Measurements from ENCODE around the gene TBC1D9. TPM values are rescaled to one million over a fixed set of nuclear protein-coding genes. Genes with fewer than 3 reads are reported as not detected.
"Not testable (repeated sequence)": the region's sequence is repeated elsewhere in the genome, so short reads cannot be mapped to it uniquely, and the experiment has no call there.

TBC1D9 gene
- total RNA-seq, 2 donors from 2014 or later: 13.9 to 16.9 TPM

DNA sequence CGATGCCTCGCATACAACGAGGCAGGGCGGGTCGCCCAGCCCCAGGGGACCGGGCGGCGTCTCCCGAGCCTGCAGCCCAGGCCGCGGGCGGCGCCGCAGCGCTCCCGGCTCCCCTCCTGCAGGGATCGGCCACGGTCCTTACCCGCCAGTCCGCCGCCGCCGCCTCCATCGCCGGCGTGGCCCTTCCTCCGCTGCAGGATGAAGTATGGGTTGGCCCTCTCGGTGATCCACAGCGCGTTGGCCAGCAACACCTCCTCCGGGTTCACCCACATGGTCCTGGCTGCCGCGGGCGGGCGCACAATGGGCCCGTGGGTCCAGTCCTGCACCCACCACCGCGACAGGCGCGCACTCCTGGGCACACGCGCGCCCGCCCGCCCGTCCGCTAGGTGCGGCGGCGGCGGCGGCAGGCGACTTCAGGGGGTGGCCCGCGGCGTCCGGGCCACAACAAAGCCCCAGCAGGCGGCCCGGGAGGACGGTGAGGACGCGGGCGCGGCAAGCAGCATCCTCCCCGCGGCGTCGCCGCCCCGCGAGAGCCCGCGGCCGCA, 339 bp downstream of the TBC1D9 start:
- intact Hi-C loops (cut with DNase I): no loop called here
- peak; percentile 82 for DNase-seq (ENCODE audit: low spot score)

DNA sequence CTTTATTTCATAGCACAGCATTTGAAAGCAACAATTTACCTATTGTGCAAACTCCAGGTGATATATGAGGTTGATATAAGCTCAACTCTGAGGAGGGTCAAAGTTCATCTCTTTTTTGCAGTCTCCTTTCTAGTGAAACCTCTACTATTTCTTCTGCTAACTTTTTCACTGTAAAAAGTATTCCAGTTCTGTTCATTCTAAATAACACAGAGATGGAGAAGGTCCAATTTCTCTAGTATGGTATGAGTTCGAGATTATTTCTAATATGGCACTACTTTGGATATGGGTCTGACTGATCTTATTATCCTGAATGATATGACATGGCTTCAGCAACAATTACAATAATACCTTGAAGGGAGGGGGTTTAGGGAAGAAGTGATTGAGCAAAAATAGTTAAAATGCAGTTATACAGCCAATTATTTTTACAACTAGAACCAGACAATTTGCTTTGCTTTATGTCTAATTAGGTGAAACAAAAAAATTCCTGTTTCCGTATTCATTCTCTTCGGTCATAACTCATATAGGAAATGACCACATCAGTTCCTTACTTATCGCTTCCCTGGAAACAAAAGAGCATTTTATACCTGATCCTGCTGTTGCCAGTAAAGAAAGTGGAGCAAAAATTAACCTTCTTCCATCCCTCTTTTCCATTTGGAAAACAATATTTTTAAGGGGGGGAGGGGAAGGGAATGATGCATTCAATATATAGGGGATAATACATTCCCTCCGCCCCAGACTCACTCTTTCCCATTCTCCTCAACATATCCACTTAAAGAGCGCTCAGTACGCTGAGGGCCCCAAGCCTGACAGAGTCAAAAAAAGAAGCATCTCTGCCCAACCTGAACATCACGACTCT, 1.0 kb downstream of the TBC1D9 start:
- intact Hi-C loops (cut with DNase I): no loop called here
- no peak for DNase-seq (ENCODE audit: low spot score)

DNA sequence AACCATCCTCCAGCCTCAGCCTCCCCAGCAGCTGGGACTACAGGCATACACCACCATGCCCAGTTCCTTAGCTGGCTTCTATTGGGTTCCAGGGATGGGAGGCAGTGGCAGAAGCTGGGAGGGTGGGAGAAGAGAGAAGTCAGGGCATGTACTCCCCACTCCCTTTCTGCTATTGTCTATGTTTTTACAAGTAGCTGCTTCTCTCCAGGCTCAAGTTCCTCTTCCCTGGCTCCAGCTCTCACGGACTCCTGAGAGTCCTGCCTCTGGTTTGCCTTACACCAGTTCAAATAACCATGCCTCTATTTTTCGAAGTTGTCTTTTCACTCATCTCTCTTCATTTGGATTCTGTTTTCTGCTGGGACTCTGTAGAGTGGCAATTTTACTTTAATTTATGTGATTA, 2.9 kb downstream of the TBC1D9 start:
- intact Hi-C loops (cut with DNase I): no loop called here
- DNase-seq (ENCODE audit: low spot score): no peak

DNA sequence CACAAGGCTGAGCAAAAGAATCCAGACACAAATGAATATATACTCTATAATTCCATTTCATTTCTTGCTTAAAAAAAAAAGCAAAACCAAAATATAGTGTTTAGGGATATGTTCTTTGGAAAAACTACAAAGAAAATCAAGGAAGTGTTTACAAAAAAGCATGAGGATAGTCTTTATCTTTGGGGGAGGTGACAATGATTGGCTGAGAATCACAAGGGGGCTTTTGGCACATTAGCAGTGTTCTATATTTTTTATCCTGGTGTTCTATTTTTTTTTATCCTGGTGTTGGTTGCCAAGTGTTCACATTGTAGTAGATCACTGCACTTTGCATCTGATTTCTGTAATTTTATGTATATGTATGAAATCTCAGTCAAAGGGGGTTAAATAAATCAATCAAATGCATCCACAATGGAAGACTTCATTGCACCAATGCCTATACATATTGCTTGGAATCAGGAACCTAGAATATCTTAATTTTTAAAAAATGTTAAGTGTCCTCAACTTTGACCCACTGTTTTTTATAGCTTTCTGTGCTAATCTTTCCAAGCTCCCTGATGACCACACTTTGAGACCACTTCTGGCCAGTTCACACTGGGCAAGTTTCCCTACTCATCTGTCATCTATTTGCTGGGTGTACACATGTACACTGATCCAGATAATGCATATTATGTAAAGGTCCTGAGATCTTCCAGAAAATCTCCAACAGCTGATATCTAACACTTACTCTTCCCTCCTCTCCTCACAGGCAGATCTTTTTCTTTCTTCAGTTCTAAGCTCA, 3.7 kb downstream of the TBC1D9 start:
- intact Hi-C loops (cut with DNase I): no loop called here
- no peak for DNase-seq (ENCODE audit: low spot score)

DNA sequence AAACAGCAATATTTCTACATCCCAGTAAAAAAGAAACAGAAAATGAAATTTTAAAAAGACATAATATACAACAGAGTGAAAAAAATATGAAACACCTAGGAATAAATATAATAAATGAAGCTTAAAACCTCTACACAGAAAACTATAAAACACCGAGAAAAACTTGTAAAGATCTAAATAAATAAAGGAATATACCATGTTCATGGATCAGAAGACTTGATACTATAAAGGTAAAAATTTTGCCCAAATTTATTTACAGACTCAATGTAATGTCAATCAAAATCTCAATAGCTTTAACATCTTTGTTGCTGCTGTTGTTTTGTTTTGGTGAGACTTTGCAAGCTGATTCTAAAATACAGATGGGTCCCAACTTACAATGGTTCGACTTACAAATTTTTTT, 5.7 kb downstream of the TBC1D9 start:
- DNase-seq (ENCODE audit: low spot score): no peak
- intact Hi-C loops (cut with DNase I): no loop called here

DNA sequence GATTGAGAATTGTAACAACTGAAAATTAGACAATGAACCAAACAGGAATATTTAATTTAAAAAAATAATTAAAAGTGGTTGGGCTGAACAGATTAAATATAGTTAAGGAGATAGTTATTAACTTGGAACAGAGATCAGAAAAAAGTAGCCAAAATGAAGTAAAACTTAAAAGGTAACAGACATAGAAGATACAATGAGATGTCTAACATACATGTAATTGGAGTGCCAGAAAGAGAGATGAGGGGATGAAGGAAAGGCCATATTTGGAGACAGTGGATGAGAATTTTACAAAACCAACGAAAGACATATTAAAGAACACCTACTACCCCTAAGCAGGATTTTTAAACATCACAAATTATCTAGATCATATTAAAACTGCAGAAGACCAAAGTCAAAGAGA, 8.0 kb downstream of the TBC1D9 start:
- no peak for DNase-seq (ENCODE audit: low spot score)
- intact Hi-C loops (cut with DNase I): no loop called here

DNA sequence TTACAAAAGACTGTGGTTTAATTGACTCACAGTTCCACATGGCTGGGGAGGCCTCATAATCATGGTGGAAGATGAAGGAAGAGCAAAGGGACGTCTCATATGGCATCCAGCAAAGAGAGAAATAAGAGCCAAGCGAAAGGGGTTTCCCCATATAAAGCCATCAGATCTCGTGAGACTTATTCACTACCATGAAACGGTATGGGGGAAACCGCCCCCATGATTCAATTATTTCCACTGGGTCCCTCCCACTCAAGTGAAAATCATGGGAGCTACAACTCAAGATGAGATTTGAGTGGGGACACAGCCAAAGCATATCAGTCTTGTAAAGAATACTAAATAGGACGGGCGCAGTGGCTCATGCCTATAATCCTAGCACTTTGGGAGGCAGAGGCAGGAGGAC, 9.6 kb downstream of the TBC1D9 start:
- DNase-seq (ENCODE audit: low spot score); intact Hi-C loops (cut with DNase I): not testable (repeated sequence)

DNA sequence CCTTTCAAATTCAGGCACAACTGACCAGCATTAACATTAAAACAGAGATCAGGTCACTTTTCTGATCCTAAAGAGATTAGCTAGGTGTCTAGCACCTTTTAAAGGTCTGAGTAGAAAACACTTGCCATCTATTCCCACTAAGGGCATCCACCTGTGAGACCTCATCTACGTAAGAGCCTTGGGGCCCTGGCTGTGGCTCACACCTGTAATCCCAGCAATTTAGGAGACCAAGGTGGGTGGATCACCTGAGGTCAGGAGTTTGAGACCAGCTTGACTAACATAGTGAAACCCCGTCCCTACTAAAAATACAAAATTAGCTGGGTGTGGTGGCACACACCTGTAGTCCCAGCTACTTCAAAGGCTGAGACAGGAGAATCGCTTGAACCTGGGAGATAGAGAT, 11.8 kb downstream of the TBC1D9 start:
- intact Hi-C loops (cut with DNase I): no loop called here
- no peak for DNase-seq (ENCODE audit: low spot score)

DNA sequence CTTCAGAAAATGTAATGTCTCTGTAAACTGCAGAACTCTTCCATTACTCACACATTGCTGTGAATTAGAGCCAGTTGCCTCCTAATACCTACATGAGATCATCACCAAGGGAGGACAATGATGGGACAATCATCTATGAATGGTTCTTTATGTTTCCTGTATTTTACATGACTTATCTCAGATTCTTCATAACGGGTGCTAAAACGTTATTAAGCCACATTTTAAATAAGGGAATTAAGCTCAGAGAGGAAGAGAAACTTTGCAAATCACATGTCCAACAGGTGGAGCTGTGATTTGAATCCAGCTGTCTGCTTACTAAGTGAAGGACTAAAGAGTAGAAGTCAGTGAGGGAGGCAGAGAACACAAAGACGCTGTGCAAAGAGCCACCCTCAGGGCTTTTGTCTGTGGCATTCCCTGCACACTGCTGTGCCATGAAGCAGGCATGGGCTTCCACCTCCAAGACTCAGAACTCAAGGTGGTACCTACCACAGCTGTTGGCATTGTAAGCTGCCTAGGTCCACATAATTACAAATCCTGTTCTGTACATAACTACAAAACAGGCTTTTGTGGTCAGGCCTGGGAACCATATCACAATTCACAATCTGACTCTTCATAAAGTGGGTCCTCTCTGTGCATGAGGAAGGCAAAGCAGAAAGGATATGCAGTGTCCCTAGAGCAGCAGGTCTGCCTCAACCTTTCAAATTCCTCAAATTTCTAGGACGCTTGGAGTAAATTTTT, 12.8 kb downstream of the TBC1D9 start:
- intact Hi-C loops (cut with DNase I): no loop called here
- DNase-seq (ENCODE audit: low spot score): no peak

DNA sequence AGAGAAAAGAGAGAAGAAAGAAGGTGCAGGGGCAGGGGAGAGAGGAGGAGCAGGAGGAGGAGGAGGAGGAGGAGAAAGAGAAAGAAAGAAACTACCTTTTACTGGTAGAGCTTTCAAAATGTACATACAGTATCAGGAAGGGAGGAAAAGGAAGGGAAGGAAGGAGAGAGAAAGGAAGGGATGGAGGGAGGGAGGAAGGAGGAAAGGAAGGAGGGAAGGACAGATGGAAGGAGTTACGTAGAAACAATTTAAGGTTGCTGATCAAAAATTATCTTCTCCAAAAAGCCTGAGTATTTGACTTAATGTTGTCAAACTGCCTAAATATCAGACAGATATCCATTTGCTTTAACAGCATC, 13.4 kb downstream of the TBC1D9 start:
- intact Hi-C loops (cut with DNase I): no loop called here
- no peak for DNase-seq (ENCODE audit: low spot score)

DNA sequence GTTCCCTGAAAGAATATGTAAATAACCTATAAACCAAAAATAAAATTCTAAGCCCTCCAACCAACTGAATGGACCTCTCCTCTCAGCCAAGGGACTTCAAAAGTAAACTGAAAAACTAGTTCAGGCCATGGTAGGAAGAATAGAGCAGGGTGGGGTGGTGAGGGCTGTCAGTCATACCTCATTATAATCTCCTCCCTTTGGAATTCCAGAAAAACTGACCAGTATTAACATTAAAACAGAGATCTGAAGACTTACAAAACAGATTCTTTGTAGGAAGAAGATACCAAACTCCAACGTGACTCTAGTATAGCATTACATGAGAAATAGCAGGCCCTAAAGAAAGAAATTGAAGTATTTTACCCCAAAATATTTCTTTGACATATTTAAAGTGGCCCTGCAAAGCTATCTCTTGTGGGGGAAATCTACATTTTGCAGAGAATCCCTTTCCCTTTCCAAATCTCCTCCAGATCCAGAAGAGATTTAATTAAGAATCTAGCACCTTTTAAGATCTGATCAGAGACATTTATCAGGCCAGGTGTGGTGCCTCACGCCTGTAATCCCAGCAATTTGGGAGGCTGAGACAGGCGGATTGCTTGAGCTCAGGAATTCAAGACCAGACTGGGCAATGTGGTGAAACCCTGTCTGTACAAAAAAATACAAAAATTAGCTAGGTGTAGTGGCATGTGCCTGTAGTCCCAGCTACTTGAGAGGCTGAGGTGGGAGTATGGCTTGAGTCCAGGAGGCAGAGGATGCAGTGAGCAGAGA, 15.1 kb downstream of the TBC1D9 start:
- intact Hi-C loops (cut with DNase I): no loop called here
- no peak for DNase-seq (ENCODE audit: low spot score)

DNA sequence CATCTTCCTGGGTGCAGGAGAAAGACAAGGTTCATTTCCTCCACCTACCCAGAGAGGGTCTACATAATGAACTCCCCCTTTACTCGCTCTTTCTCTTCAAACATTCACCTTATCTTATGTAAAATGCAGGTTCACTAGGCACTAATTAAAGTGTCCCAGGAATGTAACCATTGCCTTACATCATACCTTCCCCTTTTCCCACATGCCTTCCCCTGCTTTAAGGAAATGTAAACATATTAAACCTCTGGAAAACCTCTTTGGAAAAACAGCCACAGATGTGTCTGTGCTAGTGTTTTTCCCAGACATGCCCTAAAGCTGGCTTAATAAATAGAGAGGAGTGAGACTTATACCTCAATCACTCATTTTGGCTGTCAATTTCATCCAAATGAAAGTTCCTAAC, 15.8 kb downstream of the TBC1D9 start:
- intact Hi-C loops (cut with DNase I): no loop called here
- no peak for DNase-seq (ENCODE audit: low spot score)

DNA sequence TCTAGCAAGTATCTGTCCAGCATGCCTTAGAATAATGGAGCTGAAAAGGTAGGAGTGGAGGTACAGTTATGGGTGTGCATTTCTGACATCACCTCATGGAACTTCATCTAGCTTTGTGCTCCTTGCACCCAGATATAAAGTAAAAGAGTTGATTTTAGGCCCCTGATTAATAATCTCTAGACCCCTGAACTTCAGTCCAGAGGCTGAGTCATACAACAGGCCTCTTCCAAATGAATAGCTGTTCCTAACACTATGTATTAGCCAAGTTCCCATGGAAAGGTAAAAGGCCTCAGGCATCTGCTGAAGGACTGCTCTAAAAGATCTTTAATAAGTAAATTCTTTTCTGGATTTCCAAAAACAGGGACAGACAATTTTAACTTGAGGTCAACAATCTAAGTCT, 16.2 kb downstream of the TBC1D9 start:
- intact Hi-C loops (cut with DNase I): no loop called here
- no peak for DNase-seq (ENCODE audit: low spot score)

DNA sequence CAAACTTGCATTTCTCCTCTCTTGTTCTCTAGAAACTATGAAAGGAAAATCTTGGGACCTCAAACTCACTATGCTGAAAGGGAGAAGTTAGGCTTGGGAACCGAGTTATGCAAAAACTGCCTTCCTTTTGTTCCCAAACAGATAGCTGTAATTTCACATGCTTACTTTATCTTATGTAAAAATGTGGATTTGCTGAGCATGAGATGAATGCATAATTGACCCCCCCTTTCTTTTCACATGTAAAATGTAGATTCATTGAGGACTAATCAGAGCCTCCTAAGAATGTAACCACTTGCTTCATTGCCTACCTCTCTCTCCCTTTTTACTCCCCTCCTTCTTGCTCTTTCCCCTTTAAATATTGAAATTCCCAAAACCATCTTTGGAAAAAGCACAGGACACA, 18.0 kb downstream of the TBC1D9 start:
- no peak for DNase-seq (ENCODE audit: low spot score)
- intact Hi-C loops (cut with DNase I): no loop called here

DNA sequence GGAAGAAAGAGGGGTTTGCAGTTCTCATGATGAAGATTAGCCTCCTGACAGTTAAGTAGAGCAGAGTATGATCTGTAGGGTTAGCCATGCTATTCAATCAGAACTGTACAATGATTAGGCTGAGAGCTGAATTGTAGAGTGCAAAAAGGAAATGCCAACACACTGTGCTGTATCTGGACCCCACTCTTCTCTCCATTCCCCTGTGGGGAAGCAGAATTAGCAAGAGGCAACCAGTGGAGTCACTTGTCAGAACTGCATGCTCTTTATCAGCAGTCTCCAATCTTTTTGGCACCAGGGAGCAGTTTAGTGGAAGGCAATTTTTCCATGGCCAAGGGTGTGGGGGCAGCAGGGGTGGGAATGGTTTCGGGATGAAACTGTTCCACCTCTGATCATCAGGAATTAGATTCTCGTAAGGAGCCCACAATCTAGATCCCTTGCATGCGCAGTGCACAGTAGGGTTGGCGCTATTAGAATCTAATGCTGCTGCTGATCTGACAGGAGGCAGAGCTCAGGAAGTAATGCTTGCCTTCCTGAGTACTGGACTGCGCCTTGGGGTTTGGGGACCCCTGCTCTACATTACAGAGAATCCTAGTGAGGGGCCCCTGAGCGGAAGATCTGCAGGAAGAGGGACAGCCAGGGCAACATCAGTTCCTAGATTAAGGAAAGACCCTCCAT, 19.4 kb downstream of the TBC1D9 start:
- no peak for DNase-seq (ENCODE audit: low spot score)
- intact Hi-C loops (cut with DNase I): no loop called here

DNA sequence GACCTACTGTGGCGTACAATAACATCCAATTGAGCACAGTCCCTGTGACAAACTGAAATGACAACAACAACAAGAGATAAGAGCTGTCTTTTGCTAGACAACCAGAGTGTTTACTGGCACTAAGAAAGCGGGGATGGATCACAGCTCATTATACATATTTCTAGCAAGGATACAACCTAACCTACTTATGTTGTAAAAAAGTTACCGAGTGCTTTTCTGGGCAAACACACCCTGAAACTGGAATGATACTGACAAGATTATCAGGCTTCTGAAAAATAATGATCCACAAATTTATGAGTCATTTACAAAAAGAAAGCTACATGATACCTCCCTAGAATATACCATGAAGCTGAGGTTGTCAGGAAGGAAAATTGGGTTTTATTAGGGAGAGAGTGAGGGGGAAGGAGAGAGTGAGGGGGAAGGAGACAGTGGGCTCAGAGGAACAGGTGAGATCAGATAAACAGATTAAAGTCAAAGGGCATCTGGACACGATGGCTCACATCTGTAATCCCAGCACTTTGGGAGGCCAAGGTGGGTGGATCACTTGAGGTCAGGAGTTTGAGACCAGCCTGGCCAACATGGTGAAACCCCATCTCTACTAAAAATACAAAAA, 20.3 kb downstream of the TBC1D9 start:
- DNase-seq (ENCODE audit: low spot score): no peak
- intact Hi-C loops (cut with DNase I): no loop called here

DNA sequence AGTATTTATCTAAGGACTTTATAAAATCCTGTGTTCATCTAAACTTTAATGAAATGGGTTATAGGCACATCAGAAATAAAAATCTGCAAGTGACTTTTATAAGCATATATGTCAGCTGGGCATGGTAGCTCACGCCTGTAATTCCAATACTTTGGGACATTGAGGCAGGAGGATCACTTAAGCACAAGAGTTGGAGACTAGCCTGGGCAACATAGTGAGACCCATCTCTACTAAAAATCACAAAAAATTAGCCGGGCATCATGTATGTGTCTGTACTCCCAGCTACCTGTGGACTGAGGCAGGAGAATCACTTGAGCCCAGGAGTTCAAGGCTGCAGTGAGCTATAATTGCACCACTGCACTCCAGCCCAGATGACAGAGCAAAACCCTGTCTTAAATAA, 20.9 kb downstream of the TBC1D9 start:
- DNase-seq (ENCODE audit: low spot score): no peak
- intact Hi-C loops (cut with DNase I): no loop called here

DNA sequence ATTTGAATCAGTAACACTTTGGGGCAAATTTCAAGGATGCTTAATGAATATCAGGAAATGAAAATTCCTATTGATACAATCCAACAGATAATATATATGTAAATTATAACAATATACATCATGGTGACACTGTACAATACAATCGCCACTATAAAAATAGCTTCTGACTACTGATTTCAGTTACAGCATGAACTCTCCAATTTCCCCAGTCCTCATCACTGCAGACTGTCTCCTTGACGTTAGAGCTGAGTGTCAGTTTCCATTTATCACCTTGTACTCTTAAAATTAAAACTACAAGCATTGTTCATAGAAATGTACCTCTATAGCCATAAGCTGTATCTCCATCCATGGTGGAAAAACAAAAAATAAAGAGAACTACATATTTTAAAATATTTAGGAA, 23.4 kb downstream of the TBC1D9 start:
- DNase-seq (ENCODE audit: low spot score): no peak
- intact Hi-C loops (cut with DNase I): no loop called here

Measured in posterior vena cava (tissue), 2 donors.